Measurements from ENCODE around the gene HAPLN1.

Gene HAPLN1

DNA sequence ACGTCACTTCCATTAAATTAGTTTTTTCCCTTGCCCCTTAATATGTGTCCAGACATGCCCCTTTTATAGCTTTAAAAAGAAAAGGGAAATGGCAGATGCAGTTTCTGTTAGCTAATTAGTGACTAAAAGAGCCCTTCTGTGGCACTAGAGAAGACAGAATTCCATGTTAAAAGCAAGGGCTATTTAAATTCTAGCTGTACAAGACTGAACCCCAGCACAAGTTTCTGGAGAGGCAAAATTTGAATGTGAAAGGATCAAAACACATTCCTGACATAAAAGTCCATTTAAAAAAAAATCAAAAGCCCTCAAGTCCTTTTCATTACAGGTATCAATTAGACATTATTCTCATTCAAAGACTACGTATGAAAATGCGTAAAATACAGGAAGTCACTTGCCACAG is 78.7 kb downstream of the HAPLN1 start:
- DNase-seq (ENCODE audit: low read depth in 2 of 2), result no peak

DNA sequence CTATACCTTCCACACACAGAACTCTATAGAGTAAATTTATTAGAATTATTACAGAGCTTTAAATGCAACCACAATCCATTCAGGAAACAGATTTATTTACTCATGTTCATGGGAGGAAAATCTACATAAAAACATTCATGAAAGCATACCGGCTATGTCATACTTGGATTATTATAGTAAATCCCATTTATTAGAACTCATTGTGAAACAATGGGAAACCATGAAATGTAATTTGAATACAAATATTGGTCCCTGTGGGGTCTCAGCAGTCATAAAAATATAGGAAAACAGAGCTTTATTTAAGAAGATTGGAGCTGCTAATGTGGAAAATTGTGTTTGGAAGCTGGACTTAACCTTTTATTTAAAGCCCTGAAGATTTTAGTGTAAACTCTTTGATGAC is 80.7 kb downstream of the HAPLN1 start:
- DNase-seq (ENCODE audit: low read depth in 2 of 2), result no peak

DNA sequence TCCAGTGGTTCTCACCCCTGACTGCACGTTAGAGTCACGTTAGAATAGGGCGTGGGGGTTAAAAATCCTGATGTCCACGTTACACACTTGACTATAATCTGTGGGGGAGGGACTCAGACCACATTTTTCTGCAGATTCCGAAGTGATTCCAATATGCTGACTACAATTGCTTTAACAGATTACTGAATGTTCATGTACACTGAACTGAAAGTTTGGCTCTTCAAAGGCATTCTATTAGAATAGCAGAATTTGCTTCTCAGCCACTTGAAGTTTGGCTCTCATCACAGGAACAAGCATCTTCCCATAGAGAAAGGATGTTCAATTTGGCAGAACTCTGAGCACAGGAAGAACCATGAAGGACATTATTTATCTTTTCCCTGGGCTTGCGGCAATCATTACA is 84.5 kb downstream of the HAPLN1 start:
- no peak for DNase-seq (ENCODE audit: low read depth in 2 of 2)

DNA sequence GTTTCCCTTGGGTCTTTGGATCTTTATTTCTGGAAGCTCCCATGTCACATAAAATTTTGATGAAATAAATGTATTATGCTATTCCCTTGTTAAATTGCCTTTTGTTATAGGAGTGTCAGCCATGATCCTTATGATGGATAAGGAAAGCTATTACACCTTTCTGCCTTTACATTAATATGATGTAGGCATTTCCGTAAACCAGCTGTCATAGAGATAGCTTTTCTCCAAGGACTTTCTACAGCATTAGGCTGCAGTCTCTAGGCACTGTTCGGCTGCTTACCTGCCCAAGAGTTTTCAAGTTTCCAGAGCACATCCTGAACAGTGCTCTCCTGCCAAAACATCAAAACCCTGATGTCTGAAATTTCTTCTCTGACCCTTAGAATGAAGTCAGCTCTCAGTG is 87.4 kb downstream of the HAPLN1 start:
- DNase-seq (ENCODE audit: low read depth in 2 of 2), result no peak

DNA sequence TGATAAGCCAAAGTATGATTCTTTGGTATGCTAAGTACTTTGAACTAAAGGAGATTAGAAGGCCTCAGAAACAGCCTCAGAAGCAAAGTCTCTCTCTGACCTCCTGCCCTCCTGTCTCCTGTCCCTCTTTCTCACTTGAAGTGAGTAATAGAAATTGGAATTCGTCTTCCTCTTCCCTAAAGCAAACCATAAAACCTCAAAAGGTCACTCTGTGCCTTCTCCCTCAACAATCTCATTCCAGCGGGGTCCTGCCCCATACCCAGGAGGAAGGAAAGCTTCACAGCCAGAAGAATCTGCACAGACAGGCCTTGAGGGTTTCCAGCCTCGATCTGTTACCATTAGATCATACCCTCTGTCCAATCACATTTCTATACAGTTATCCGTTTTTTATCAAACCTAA is 87.8 kb downstream of the HAPLN1 start:
- no peak for DNase-seq (ENCODE audit: low read depth in 2 of 2)

DNA sequence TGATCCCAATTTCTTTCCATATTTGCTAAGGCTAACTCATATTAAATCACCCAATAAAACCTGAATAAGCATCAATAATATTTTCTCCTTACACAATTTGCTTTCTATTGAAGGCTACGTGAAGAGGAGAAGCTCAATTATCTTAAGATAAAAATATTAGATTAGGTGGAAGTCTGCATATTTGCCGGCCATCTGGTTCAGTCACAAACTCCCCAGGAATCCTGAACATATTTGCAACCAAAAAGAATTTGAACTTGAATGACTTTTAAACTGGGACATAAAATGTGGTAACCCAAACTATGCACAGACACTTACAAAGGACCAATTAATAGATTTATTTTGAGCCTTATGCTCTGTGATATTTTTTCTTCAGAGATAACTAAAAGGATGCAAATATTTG is 92.3 kb downstream of the HAPLN1 start:
- no peak for DNase-seq (ENCODE audit: low read depth in 2 of 2)

DNA sequence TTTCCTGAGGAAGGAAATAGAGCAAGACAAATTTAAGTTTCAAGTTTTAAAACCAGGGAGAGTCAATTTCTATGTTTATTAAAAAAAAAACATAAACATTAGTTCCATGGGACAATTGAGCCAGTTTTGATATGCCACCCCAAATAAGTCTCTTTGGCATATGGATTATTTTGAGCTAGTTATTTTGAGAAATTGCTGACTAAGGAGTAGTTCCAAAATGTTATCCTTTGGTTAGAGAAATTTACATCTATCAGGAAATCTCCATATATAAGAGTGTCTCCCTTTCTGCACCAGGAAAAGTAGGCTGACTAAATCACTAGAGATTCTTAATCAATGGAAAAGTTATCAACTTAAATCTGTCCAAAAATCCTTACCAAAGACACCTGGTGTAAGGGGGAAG is 105.8 kb downstream of the HAPLN1 start:
- DNase-seq (ENCODE audit: low read depth in 2 of 2), result no peak

DNA sequence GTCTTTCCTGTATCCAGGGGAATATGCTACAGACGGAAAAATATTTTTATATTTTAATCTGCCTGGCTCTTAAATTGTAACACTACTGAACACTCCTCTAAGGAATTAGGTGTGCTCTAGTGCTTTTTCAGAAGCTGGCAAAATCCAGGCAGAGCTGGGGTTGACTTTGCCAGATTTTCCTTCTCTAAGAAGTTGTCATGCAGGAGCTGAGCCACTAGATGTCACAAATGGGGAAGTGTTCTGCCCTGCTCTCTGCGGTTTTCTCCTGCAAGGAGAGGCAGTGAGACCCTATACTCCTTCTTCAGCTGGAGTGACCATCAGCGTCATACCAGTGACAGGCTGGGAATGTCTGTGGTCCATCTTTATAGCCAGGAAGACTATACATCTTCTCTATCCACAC is 112.5 kb downstream of the HAPLN1 start:
- no peak for DNase-seq (ENCODE audit: low read depth in 2 of 2)

DNA sequence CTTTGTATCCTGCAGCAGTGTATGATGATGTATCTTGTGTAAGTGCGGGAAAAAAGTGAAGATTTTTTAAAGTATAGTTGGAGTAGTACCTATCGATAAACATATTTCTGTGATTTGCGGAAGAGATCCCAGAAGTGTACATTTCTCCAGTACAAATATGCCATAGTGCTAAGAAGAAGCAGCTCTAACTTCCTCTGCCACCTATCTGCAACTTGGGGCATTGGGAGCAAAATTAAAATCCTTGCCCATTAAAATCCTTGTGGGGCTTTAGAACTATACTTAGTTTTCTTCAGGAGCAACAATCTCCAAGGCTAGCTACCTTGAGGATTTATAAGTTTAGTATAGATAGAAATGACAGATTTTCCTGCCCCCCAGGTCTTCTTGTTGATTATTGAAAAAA is 125.4 kb downstream of the HAPLN1 start:
- DNase-seq (ENCODE audit: low read depth in 2 of 2), result no peak

DNA sequence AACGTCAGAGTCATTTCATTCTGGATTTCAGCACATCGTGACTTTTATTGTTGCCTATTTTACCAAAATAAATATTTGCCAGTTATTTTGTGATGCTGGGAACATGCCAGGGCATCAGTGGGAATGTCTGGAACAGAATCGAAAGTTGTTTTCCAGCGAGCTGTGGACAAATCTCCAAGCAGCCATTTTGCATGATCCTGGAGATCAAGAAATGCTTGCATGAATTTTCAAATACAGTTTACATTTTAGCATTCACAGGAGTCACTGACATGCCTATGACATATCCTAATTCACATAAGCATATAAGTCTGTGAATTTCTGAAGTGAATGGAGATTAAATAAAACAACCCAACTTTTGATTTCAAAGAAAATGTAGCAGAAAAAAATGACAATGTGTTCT is 129.7 kb downstream of the HAPLN1 start:
- no peak for DNase-seq (ENCODE audit: low read depth in 2 of 2)

DNA sequence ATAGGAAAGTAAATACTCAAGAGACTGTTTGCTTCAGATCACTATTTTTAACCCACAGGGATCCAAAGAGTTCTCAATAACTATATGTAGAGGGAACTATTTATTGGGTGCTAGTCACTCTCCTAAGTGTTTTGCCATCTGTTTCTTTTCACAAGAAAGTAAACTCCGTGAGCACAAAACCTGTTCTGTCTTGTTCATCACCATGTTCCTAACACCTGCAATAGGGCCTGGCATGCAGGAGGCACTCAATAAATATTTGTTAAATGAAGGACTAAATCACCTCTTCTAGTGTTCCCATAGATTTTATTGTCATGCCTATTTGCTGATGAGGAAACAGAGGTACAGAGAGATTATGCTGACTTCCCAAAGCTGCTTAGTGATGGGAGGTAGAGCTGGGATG is 130.9 kb downstream of the HAPLN1 start:
- no peak for DNase-seq (ENCODE audit: low read depth in 2 of 2)

Measured in stimulated activated CD8-positive, alpha-beta memory T cell treated with anti-CD3 and anti-CD28 coated beads, Interleukin-15, amount 100 ng/mL, for 48 hours (primary cell).